HCT116 (cell line): Measurements from ENCODE around the gene TBCD. TPM values are rescaled to one million over a fixed set of nuclear protein-coding genes. Genes with fewer than 3 reads are reported as not detected.

ENCODE experiments used
- ATAC-seq: fragments of 200-7000 bp; cut with Tn5 transposase; 2 replicates; pipeline ENCODE4 v1.9.1; 2020; ENCODE audit warnings: mild to moderate bottlenecking, moderate library complexity
- BruUV-seq: library from RNA; stranded (reverse); fragments of 400-500 nt; replicated peaks from 2 replicates; lab custom pipeline; 2021; lab: Mats Ljungman, UMichigan
- CTCF ChIA-PET: fragments of 300-600 bp; sonication (Branson Sonifier 250); formaldehyde crosslinking; loops from one replicate; lab custom pipeline; 2021; ENCODE audit warnings: antibody characterized with exemption; lab: Charles Lee
- POLR2A ChIA-PET: fragments of 300-600, 350-600 bp; sonication (Branson Sonifier 250); formaldehyde crosslinking; loops from one replicate; lab custom pipeline; 2021; ENCODE audit warnings: antibody characterized with exemption; lab: Charles Lee
- RAD21 ChIA-PET, 2 experiments: fragments of 300-600 bp; sonication (Branson Sonifier 250); formaldehyde crosslinking; loops; one replicate each; lab custom pipeline; 2023; ENCODE audit warnings: low total read pairs in 2 of 2; ENCODE audit not compliant: uncharacterized antibody in 2 of 2, unreplicated experiment in 2 of 2, low non-redundant PET in 1 of 2; lab: Charles Lee
- DNase-seq: peaks from one replicate; pipeline ENCODE4 v3.0.0-alpha.2; 2010; ENCODE audit warnings: low read depth, low spot score
- H2AFZ ChIP-seq: fragments of 200-600 bp; shearing (Covaris generic), sonication (generic); 2 replicates; pipeline ENCODE4 v1.6.1; 2017; ENCODE audit warnings: low read depth, mixed run types, mixed read lengths, antibody characterized with exemption, low read length; ENCODE audit not compliant: poor library complexity, severe bottlenecking
- H3K27ac ChIP-seq: 2 replicates; pipeline ENCODE4 v1.5.1; 2012; ENCODE audit warnings: low read depth, low read length
- H3K27me3 ChIP-seq: fragments of 200-600 bp; sonication (generic); 2 replicates; pipeline ENCODE4 v1.6.1; 2016; ENCODE audit warnings: mixed run types, low read length, mixed read lengths; ENCODE audit not compliant: insufficient read depth
- H3K36me3 ChIP-seq, 2 experiments: fragments of 200-500 bp in 1 of 2; fragments of 200-600 bp in 1 of 2; sonication (Bioruptor generic) in 1 of 2; sonication (generic) in 1 of 2; 2 replicates each; pipeline versions ENCODE4 v1.5.1 to v1.6.1; 2014 to 2016; ENCODE audit warnings: low read length in 2 of 2, inconsistent platforms in 1 of 2, mixed read lengths in 1 of 2, mixed run types in 1 of 2; ENCODE audit not compliant: insufficient read depth in 2 of 2, control insufficient read depth in 1 of 2
- H3K4me1 ChIP-seq, 2 experiments: fragments of 200-600 bp in 1 of 2; sonication (generic) in 1 of 2; 2 replicates each; pipeline versions ENCODE4 v1.5.1 to v1.6.1; 2012 to 2017; ENCODE audit warnings: low read length in 2 of 2, inconsistent platforms in 1 of 2, mild to moderate bottlenecking in 1 of 2, mixed read lengths in 1 of 2, mixed run types in 1 of 2, moderate library complexity in 1 of 2; ENCODE audit not compliant: insufficient read depth in 2 of 2, control insufficient read depth in 1 of 2
- H3K4me2 ChIP-seq: fragments of 200-600 bp; sonication (generic); 2 replicates; pipeline ENCODE4 v1.6.1; 2017; ENCODE audit warnings: mixed run types, low read length, mixed read lengths
- H3K4me3 ChIP-seq, 2 experiments: fragments of 200-600 bp in 1 of 2; sonication (generic) in 1 of 2; replicated peaks in 1 of 2; 2 replicates each; pipeline ENCODE4 v1.5.1; 2011 to 2016; ENCODE audit warnings: low read length in 2 of 2, control low read depth in 1 of 2, low read depth in 1 of 2, mild to moderate bottlenecking in 1 of 2, mixed read lengths in 1 of 2, mixed run types in 1 of 2
- H3K79me2 ChIP-seq: fragments of 200-600 bp; sonication (generic); 2 replicates; pipeline ENCODE4 v1.6.1; 2017; ENCODE audit warnings: mild to moderate bottlenecking, mixed run types, low read length, moderate library complexity, mixed read lengths; ENCODE audit not compliant: insufficient read depth
- H3K9ac ChIP-seq: fragments of 200-600 bp; sonication (generic); 2 replicates; pipeline ENCODE4 v1.6.1; 2016; ENCODE audit warnings: low read length, mixed read lengths
- H3K9me2 ChIP-seq: fragments of 200-600 bp; sonication (generic), shearing (Covaris generic); 2 replicates; pipeline ENCODE4 v1.6.1; 2017; ENCODE audit warnings: mixed run types, mild to moderate bottlenecking, moderate library complexity; ENCODE audit not compliant: insufficient read depth
- H3K9me3 ChIP-seq, 2 experiments: fragments of 200-500 bp in 1 of 2; fragments of 200-600 bp in 1 of 2; sonication (Bioruptor generic) in 1 of 2; sonication (generic) in 1 of 2; 2 replicates each; pipeline ENCODE4 v1.6.1; 2014 to 2017; ENCODE audit warnings: low read length in 2 of 2, mixed read lengths in 2 of 2, inconsistent platforms in 1 of 2, low read depth in 1 of 2, mild to moderate bottlenecking in 1 of 2, mixed run types in 1 of 2, moderate library complexity in 1 of 2; ENCODE audit not compliant: control insufficient read depth in 1 of 2, insufficient read depth in 1 of 2
- H4K20me1 ChIP-seq: fragments of 200-600 bp; sonication (generic), shearing (Covaris generic); 2 replicates; pipeline ENCODE4 v1.6.1; 2017; ENCODE audit warnings: mixed run types, mild to moderate bottlenecking, moderate library complexity; ENCODE audit not compliant: insufficient read depth
- EGR1 ChIP-seq: IDR thresholded peaks from 2 replicates; pipeline ENCODE4 v1.6.1; 2012; ENCODE audit warnings: low read depth
- MAX ChIP-seq: IDR thresholded peaks from 2 replicates; pipeline ENCODE4 v1.6.1; 2012
- POLR2A ChIP-seq: IDR thresholded peaks from 2 replicates; pipeline ENCODE4 v1.7.0; 2011; ENCODE audit warnings: borderline replicate concordance; ENCODE audit not compliant: insufficient read depth, insufficient read length; ENCODE audit errors: extremely low read depth
- POLR2AphosphoS5 ChIP-seq: IDR thresholded peaks from 2 replicates; pipeline ENCODE4 v1.6.1; 2011; ENCODE audit warnings: mild to moderate bottlenecking, low read depth, low read length, moderate library complexity
- RAD21 ChIP-seq: IDR thresholded peaks from 2 replicates; pipeline ENCODE4 v1.6.1; 2012; ENCODE audit warnings: low read depth, mild to moderate bottlenecking
- REST ChIP-seq: IDR thresholded peaks from 2 replicates; pipeline ENCODE4 v1.6.1; 2012; ENCODE audit warnings: low read depth
- SIN3A ChIP-seq: IDR thresholded peaks from 2 replicates; pipeline ENCODE4 v1.6.1; 2012; ENCODE audit warnings: low read depth
- SRF ChIP-seq: IDR thresholded peaks from 2 replicates; pipeline ENCODE4 v1.6.1; 2012; ENCODE audit warnings: low read depth
- TCF7L2 ChIP-seq: IDR thresholded peaks from 2 replicates; pipeline ENCODE4 v1.7.0; 2011; ENCODE audit warnings: borderline replicate concordance, inconsistent platforms; ENCODE audit not compliant: insufficient read depth, insufficient read length; ENCODE audit errors: extremely low read depth
- YY1 ChIP-seq: IDR thresholded peaks from 2 replicates; pipeline ENCODE4 v1.6.1; 2011; ENCODE audit warnings: low read length, low read depth, moderate library complexity, mild to moderate bottlenecking; ENCODE audit not compliant: insufficient replicate concordance; ENCODE audit errors: extremely low read depth
- ZFX ChIP-seq: fragments of 450-650 bp; IDR thresholded peaks from 2 replicates; pipeline ENCODE4 v1.6.1; 2017
- ZNF274 ChIP-seq: fragments of 200-500 bp; sonication (Bioruptor generic); IDR thresholded peaks from 2 replicates; pipeline ENCODE4 v1.6.1; 2014; ENCODE audit warnings: mild to moderate bottlenecking, low read depth, low read length, inconsistent platforms
- intact Hi-C: fragments of 100-400 bp; cut with micrococcal nuclease; formaldehyde crosslinking; loops from 2 replicates; pipeline ENCODE4 v1.10.0; 2022
- total RNA-seq: library from RNA; stranded (reverse); gene quantifications from one replicate; pipeline ENCODE4 v1.2.1, GENCODE V29; 2021; ENCODE audit not compliant: unreplicated experiment
- TF ChIP-seq, protein P1 (sequence below): IDR thresholded peaks from 2 replicates; pipeline ENCODE4 v1.6.1; 2012
- TF ChIP-seq, protein P2 (sequence below), 3 experiments: fragments of 200-600 bp in 1 of 3; sonication (generic) in 1 of 3; IDR thresholded peaks in 2 of 3; conservative IDR thresholded peaks in 1 of 3; 2 replicates each; pipeline ENCODE4 v1.5.1; 2012 to 2017; ENCODE audit warnings: low read depth in 2 of 3, low read length in 2 of 3, antibody characterized with exemption in 1 of 3, borderline replicate concordance in 1 of 3, control low read depth in 1 of 3, mild to moderate bottlenecking in 1 of 3, mixed read lengths in 1 of 3, mixed run types in 1 of 3, moderate library complexity in 1 of 3; ENCODE audit not compliant: insufficient read depth in 1 of 3
- TF ChIP-seq, protein P3 (sequence below): IDR thresholded peaks from 2 replicates; pipeline ENCODE4 v1.6.1; 2011; ENCODE audit warnings: mild to moderate bottlenecking, low read length, moderate library complexity; ENCODE audit not compliant: insufficient replicate concordance; ENCODE audit errors: extremely low read depth

The TBCD gene
- total RNA-seq, 1 experiment from 2014 or later: 152 TPM

DNA sequence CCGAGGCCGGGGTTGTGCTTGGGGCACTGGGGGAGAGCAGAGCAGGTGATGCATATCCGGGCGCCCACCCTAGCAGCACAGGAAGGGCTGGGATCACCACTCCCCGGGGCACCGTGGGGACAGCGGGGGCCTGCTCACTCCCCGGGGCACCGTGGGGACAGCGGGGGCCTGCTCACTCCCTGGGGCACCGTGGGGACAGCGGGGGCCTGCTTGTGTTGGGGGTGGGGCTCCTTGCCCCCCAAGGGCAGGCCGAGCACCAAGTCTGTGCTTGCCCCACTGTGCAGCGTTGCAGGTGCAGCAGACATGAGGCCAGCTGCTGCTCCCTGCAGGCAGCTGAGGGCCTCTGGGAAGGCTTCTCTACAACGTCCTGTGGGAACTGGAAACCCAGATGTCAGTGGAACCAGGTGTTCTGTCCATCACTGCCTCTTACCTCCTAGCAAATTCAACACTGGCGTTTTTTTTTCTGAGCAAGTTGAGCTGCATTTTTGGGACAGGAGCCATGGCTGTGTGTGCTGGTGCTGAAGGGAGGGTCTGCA is 112.9 kb downstream of the TBCD start:
- no TSS peak for BruUV-seq
- ChIA-PET POLR2A (no interaction called here), CTCF (interaction anchor here (1.1 to 1.7 kb wide), 5 partner anchors 10 to 83 kb away, joined by 3 to 7 read pairs (median 3); no protein-coding TSS in a partner anchor), RAD21 (interaction anchor here in 1 of 2 experiments (0.8 kb wide), 1 partner anchor 83 kb away, joined by 3 read pairs; no protein-coding TSS in a partner anchor)
- Histone ChIP-seq H3K9me3 (no peaks in the 10 kb centered on the region), H3K4me3 (0 out of 4 replicates have a peak overlapping the region, but pooled peaks of 1 of the 2 experiments have one; percentile 35), H2AFZ (no peak overlapping the region), H4K20me1 (peaks cover 4% of the 10 kb centered on the region; the same call in 1 of the 2 replicates), H3K79me2 (peaks cover 46% of the 10 kb centered on the region), H3K4me2 (peak overlapping the region; percentile 77), H3K4me1 (peaks cover 51 to 55% of the 10 kb centered on the region in 2 experiments), H3K9ac (peak overlapping the region; percentile 46), H3K27ac (peak overlapping the region; percentile 95), H3K9me2 (no peaks in the 10 kb centered on the region), H3K36me3 (peaks cover 0 to 1% of the 10 kb centered on the region in 2 experiments; a peak in 1 of 4 replicates), H3K27me3 (no peaks in the 10 kb centered on the region)
- TF ChIP-seq EGR1: no peak
- TF ChIP-seq POLR2A: no peak
- TF ChIP-seq SRF: no peak
- TF ChIP-seq MAX: no peak
- no peak for TF ChIP-seq ZFX
- TF ChIP-seq, protein P1, sequence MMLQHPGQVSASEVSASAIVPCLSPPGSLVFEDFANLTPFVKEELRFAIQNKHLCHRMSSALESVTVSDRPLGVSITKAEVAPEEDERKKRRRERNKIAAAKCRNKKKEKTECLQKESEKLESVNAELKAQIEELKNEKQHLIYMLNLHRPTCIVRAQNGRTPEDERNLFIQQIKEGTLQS: no peak
- no peak for TF ChIP-seq POLR2AphosphoS5
- TF ChIP-seq, protein P2, sequence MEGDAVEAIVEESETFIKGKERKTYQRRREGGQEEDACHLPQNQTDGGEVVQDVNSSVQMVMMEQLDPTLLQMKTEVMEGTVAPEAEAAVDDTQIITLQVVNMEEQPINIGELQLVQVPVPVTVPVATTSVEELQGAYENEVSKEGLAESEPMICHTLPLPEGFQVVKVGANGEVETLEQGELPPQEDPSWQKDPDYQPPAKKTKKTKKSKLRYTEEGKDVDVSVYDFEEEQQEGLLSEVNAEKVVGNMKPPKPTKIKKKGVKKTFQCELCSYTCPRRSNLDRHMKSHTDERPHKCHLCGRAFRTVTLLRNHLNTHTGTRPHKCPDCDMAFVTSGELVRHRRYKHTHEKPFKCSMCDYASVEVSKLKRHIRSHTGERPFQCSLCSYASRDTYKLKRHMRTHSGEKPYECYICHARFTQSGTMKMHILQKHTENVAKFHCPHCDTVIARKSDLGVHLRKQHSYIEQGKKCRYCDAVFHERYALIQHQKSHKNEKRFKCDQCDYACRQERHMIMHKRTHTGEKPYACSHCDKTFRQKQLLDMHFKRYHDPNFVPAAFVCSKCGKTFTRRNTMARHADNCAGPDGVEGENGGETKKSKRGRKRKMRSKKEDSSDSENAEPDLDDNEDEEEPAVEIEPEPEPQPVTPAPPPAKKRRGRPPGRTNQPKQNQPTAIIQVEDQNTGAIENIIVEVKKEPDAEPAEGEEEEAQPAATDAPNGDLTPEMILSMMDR (IDR thresholded peaks at IDR 0.05 in 2 of 3, conservative IDR thresholded peaks at IDR 0.05 in 1 of 3; ENCODE audit: borderline replicate concordance in 1 of 3, insufficient read depth in 1 of 3, low read depth in 2 of 3, low read length in 2 of 3): no peak
- TF ChIP-seq, protein P3, sequence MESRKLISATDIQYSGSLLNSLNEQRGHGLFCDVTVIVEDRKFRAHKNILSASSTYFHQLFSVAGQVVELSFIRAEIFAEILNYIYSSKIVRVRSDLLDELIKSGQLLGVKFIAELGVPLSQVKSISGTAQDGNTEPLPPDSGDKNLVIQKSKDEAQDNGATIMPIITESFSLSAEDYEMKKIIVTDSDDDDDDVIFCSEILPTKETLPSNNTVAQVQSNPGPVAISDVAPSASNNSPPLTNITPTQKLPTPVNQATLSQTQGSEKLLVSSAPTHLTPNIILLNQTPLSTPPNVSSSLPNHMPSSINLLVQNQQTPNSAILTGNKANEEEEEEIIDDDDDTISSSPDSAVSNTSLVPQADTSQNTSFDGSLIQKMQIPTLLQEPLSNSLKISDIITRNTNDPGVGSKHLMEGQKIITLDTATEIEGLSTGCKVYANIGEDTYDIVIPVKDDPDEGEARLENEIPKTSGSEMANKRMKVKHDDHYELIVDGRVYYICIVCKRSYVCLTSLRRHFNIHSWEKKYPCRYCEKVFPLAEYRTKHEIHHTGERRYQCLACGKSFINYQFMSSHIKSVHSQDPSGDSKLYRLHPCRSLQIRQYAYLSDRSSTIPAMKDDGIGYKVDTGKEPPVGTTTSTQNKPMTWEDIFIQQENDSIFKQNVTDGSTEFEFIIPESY: no peak
- TF ChIP-seq SIN3A: no peak
- TF ChIP-seq RAD21: no peak; the same call in 1 of the 2 replicates
- no peak for TF ChIP-seq REST
- TF ChIP-seq TCF7L2: no peak
- no peak for TF ChIP-seq YY1
- no peak for TF ChIP-seq ZNF274
- no peak for DNase-seq
- intact Hi-C loops: no loop called here
- ATAC-seq: no peak
